H9 (cell line): Measurements from ENCODE around the gene CBX1. TPM values are rescaled to one million over a fixed set of nuclear protein-coding genes. Genes with fewer than 3 reads are reported as not detected.

Source experiments
- DNase-seq: peaks from one replicate; pipeline ENCODE4 v3.0.0-alpha.2; 2017
- H2AFZ ChIP-seq: one replicate; pipeline ENCODE4 v1.6.1; 2013; ENCODE audit warnings: mild to moderate bottlenecking, low read length, control low read depth, moderate library complexity
- H2AK5ac ChIP-seq: 2 replicates; pipeline ENCODE4 v1.6.1; 2013; ENCODE audit warnings: low read length, control low read depth, mixed read lengths; ENCODE audit not compliant: insufficient read length
- H2BK120ac ChIP-seq: one replicate; pipeline ENCODE4 v1.6.1; 2013; ENCODE audit warnings: low read depth, mild to moderate bottlenecking, low read length, control low read depth, inconsistent platforms; ENCODE audit not compliant: poor library complexity, severe bottlenecking
- H2BK12ac ChIP-seq: 2 replicates; pipeline ENCODE4 v1.6.1; 2013; ENCODE audit warnings: low read length, control low read depth, mixed read lengths, low read depth; ENCODE audit not compliant: insufficient read length
- H2BK15ac ChIP-seq: 2 replicates; pipeline ENCODE4 v1.6.1; 2013; ENCODE audit warnings: low read depth, low read length, control low read depth
- H2BK20ac ChIP-seq: one replicate; pipeline ENCODE4 v1.6.1; 2013; ENCODE audit warnings: low read depth, mild to moderate bottlenecking, low read length, control low read depth, inconsistent platforms; ENCODE audit not compliant: poor library complexity, severe bottlenecking
- H2BK5ac ChIP-seq: 2 replicates; pipeline ENCODE4 v1.6.1; 2013; ENCODE audit warnings: low read length, control low read depth, mixed read lengths; ENCODE audit not compliant: insufficient read length
- H3K14ac ChIP-seq: 2 replicates; pipeline ENCODE4 v1.6.1; 2013; ENCODE audit warnings: low read length, control low read depth; ENCODE audit not compliant: insufficient read depth
- H3K18ac ChIP-seq: 2 replicates; pipeline ENCODE4 v1.6.1; 2013; ENCODE audit warnings: low read depth, mild to moderate bottlenecking, mixed read lengths, low read length, control low read depth; ENCODE audit not compliant: insufficient read length
- H3K23ac ChIP-seq: 2 replicates; pipeline ENCODE4 v1.6.1; 2013; ENCODE audit warnings: low read length, control low read depth, mixed read lengths, low read depth; ENCODE audit not compliant: insufficient read length
- H3K23me2 ChIP-seq: 2 replicates; pipeline ENCODE4 v1.6.1; 2013; ENCODE audit warnings: low read depth, mild to moderate bottlenecking, mixed read lengths, low read length, control low read depth; ENCODE audit not compliant: insufficient read length, poor library complexity, severe bottlenecking
- H3K27ac ChIP-seq: 2 replicates; pipeline ENCODE4 v1.5.1; 2013; ENCODE audit warnings: low read length, control low read depth, mixed read lengths, low read depth; ENCODE audit not compliant: insufficient read length
- H3K27me3 ChIP-seq: 2 replicates; pipeline ENCODE4 v1.6.1; 2013; ENCODE audit warnings: low read length, control low read depth, inconsistent platforms; ENCODE audit not compliant: insufficient read depth
- H3K4ac ChIP-seq: 2 replicates; pipeline ENCODE4 v1.6.1; 2013; ENCODE audit warnings: low read depth, mild to moderate bottlenecking, control low read depth, inconsistent platforms, low read length, moderate library complexity
- H3K4me1 ChIP-seq: 2 replicates; pipeline ENCODE4 v1.6.1; 2013; ENCODE audit warnings: low read length, control low read depth, inconsistent platforms; ENCODE audit not compliant: insufficient read depth
- H3K4me2 ChIP-seq: 2 replicates; pipeline ENCODE4 v1.6.1; 2013; ENCODE audit warnings: low read length, control low read depth, mixed read lengths; ENCODE audit not compliant: insufficient read length, insufficient read depth
- H3K56ac ChIP-seq: 2 replicates; pipeline ENCODE4 v1.6.1; 2013; ENCODE audit warnings: low read depth, mild to moderate bottlenecking, mixed read lengths, low read length, control low read depth; ENCODE audit not compliant: insufficient read length
- H3K79me1 ChIP-seq: 2 replicates; pipeline ENCODE4 v1.6.1; 2013; ENCODE audit warnings: low read depth, mild to moderate bottlenecking, moderate library complexity, low read length, control low read depth, inconsistent platforms; ENCODE audit not compliant: insufficient read depth, poor library complexity, severe bottlenecking
- H3K79me2 ChIP-seq: 2 replicates; pipeline ENCODE4 v1.6.1; 2013; ENCODE audit warnings: low read length, control low read depth, inconsistent platforms; ENCODE audit not compliant: insufficient read depth
- H3K9ac ChIP-seq: 2 replicates; pipeline ENCODE4 v1.6.1; 2013; ENCODE audit warnings: low read length, control low read depth, mixed read lengths; ENCODE audit not compliant: insufficient read length; ENCODE audit errors: extremely low read depth
- H3K9me3 ChIP-seq: one replicate; pipeline ENCODE4 v1.6.1; 2013; ENCODE audit warnings: low read depth, low read length, inconsistent platforms; ENCODE audit not compliant: control insufficient read depth
- H3T11ph ChIP-seq: one replicate; pipeline ENCODE4 v1.6.1; 2013; ENCODE audit warnings: mild to moderate bottlenecking, low read length, control low read depth, inconsistent platforms
- H4K20me1 ChIP-seq: one replicate; pipeline ENCODE4 v1.6.1; 2013; ENCODE audit not compliant: control insufficient read depth, insufficient read length, insufficient read depth
- H4K5ac ChIP-seq: 2 replicates; pipeline ENCODE4 v1.6.1; 2013; ENCODE audit warnings: low read depth, mild to moderate bottlenecking, mixed read lengths, low read length, control low read depth; ENCODE audit not compliant: insufficient read length
- H4K8ac ChIP-seq: replicated peaks from 2 replicates; pipeline ENCODE4 v1.6.1; 2013; ENCODE audit warnings: low read length, control low read depth, mixed read lengths, low read depth; ENCODE audit not compliant: insufficient read length
- H4K91ac ChIP-seq: 2 replicates; pipeline ENCODE4 v1.6.1; 2013; ENCODE audit warnings: low read depth, mild to moderate bottlenecking, moderate library complexity, mixed read lengths, low read length, control low read depth; ENCODE audit not compliant: insufficient read length
- H3K27ac Mint-ChIP-seq, 3 experiments: 2 replicates in 2 of 3; 3 replicates in 1 of 3; pipeline ENCODE4 v1.8.0; 2020 to 2021; ENCODE audit warnings: mixed read lengths in 3 of 3, mild to moderate bottlenecking in 1 of 3, moderate library complexity in 1 of 3
- H3K27me3 Mint-ChIP-seq: 2 replicates; pipeline ENCODE4 v1.8.0; 2021; ENCODE audit warnings: low read depth, mild to moderate bottlenecking, moderate library complexity, mixed read lengths
- H3K36me3 Mint-ChIP-seq, 3 experiments: 2 replicates in 2 of 3; 3 replicates in 1 of 3; pipeline ENCODE4 v1.8.0; 2020 to 2021; ENCODE audit warnings: low read depth in 3 of 3, mixed read lengths in 3 of 3; ENCODE audit not compliant: insufficient read depth in 1 of 3
- H3K4me1 Mint-ChIP-seq, 2 experiments: 2 replicates each; pipeline ENCODE4 v1.8.0; 2020; ENCODE audit warnings: mixed read lengths in 2 of 2
- H3K4me3 Mint-ChIP-seq, 2 experiments: 2 replicates in 1 of 2; 3 replicates in 1 of 2; pipeline ENCODE4 v1.8.0; 2020 to 2021; ENCODE audit warnings: mild to moderate bottlenecking in 2 of 2, mixed read lengths in 2 of 2, moderate library complexity in 1 of 2
- H3K9me3 Mint-ChIP-seq, 2 experiments: 2 replicates in 1 of 2; 3 replicates in 1 of 2; pipeline ENCODE4 v1.8.0; 2020; ENCODE audit warnings: mild to moderate bottlenecking in 2 of 2, mixed read lengths in 2 of 2, moderate library complexity in 1 of 2
- CTCF ChIP-seq: fragments of 200-600 bp; sonication (generic); conservative IDR thresholded peaks from 3 replicates; pipeline ENCODE4 v1.8.0; 2021; ENCODE audit warnings: antibody characterized with exemption, mild to moderate bottlenecking
- WGBS: extraction: QIAGEN DNeasy Blood & Tissue Kit; methylation state at CpG from one replicate; pipeline ENCODE4 v1.1.7; 2013; ENCODE audit warnings: missing lambda C conversion rate, low lambda C conversion rate, mixed read lengths; ENCODE audit not compliant: insufficient read length; ENCODE audit errors: extremely low coverage; 5-methylcytosine and 5-hydroxymethylcytosine counted together
- total RNA-seq: library from RNA; stranded (reverse); gene quantifications from 2 replicates; pipeline ENCODE4 v1.2.1, GENCODE V29; 2021

The CBX1 gene
- total RNA-seq, 1 experiment from 2014 or later = 155 TPM

- H3K36me3 Mint-ChIP-seq = peaks cover 57 to 65% (median 57%) of the 10 kb centered on the region in 3 experiments
- H3K9me3 Mint-ChIP-seq = no peaks in the 10 kb centered on the region; a peak in 2 of 5 replicates
- Histone ChIP-seq H2AK5ac (no peak overlapping the region), H4K5ac (no peak overlapping the region), H3K79me1 (peaks cover 4% of the 10 kb centered on the region), H2BK20ac (no peak overlapping the region), H3K9ac (peak overlapping the region; percentile 2), H2BK120ac (no peak overlapping the region), H2BK5ac (no peak overlapping the region), H3K23ac (no peak overlapping the region), H3K4ac (no peak overlapping the region), H4K8ac (no peak overlapping the region), H3T11ph (no peak overlapping the region), H3K9me3 (no peaks in the 10 kb centered on the region), H3K14ac (no peak overlapping the region; the same call in 1 of the 2 replicates), H2BK12ac (no peak overlapping the region), H3K27me3 (no peaks in the 10 kb centered on the region), H3K18ac (no peak overlapping the region), H4K20me1 (no peaks in the 10 kb centered on the region), H3K27ac (peak overlapping the region; percentile 42), H4K91ac (no peak overlapping the region), H2BK15ac (no peak overlapping the region), H3K4me1 (peaks cover 18% of the 10 kb centered on the region; the same call in 1 of the 2 replicates), H3K56ac (no peak overlapping the region), H3K4me2 (peak overlapping the region; percentile 45), H3K79me2 (peaks cover 19% of the 10 kb centered on the region; the same call in 1 of the 2 replicates), H3K23me2 (peaks cover 8% of the 10 kb centered on the region), H2AFZ (no peak overlapping the region)
- WGBS = no CpG with 5 or more reads among the region's 6 CpGs
- no peaks in the 10 kb centered on the region; the same call in 1 of the 2 replicates for H3K27me3 Mint-ChIP-seq
- H3K4me3 Mint-ChIP-seq = peak overlapping the region; percentile 90 to 94
- peaks cover 65 to 84% of the 10 kb centered on the region in 2 experiments for H3K4me1 Mint-ChIP-seq
- no peak for TF ChIP-seq CTCF
- H3K27ac Mint-ChIP-seq = peak overlapping the region; percentile 89 to 99 (median 93)
- DNase-seq = peak; percentile 53
Observed at GRCh38 chr17:48053758-48054237, 47.5 kb downstream of the CBX1 start.
